GM12878 (cell line): ENCODE data around the gene DLG2. TPM values are rescaled to one million over a fixed set of nuclear protein-coding genes. Genes with fewer than 3 reads are reported as not detected.

ENCODE experiments used
- ATAC-seq: fragments of 200-7000 bp; cut with Tn5 transposase; 3 replicates; pipeline ENCODE4 v1.9.1; 2020; ENCODE audit warnings: mild to moderate bottlenecking, moderate library complexity
- BruUV-seq: library from RNA; stranded (reverse); fragments of 400-500 nt; replicated peaks from 2 replicates; lab custom pipeline; 2021; lab: Mats Ljungman, UMichigan
- CTCF ChIA-PET: fragments of 300-600 bp; sonication (Branson Sonifier 250); formaldehyde crosslinking; extraction: SDS; loops from one replicate; lab custom pipeline; 2021; ENCODE audit warnings: inconsistent platforms; lab: Yijun Ruan, JAX
- POLR2A ChIA-PET: fragments of 350-600 bp; formaldehyde crosslinking; extraction: SDS; loops from one replicate; lab custom pipeline; 2021; ENCODE audit warnings: inconsistent platforms; lab: Charles Lee
- RAD21 ChIA-PET: fragments of 300-600 bp; sonication (Branson Sonifier 250); formaldehyde crosslinking; loops from one replicate; lab custom pipeline; 2023; ENCODE audit warnings: antibody characterized with exemption; ENCODE audit not compliant: unreplicated experiment; lab: Charles Lee
- SMC1A ChIA-PET: fragments of 300-600 bp; sonication (Branson Sonifier 250); formaldehyde crosslinking; loops from one replicate; lab custom pipeline; 2023; ENCODE audit not compliant: unreplicated experiment, uncharacterized antibody; lab: Charles Lee
- DNase-seq: peaks from one replicate; pipeline ENCODE4 v3.0.0-alpha.2; 2011; ENCODE audit warnings: low read depth, low spot score
- FAIRE-seq: peaks from 3 replicates; lab custom pipeline; 2011; peaks lifted over from hg19 to GRCh38; lab: Jason Lieb, UNC
- H2AFZ ChIP-seq: 2 replicates; pipeline ENCODE4 v1.6.0; 2011; ENCODE audit warnings: low read depth, low read length, control low read depth; ENCODE audit not compliant: control insufficient read depth
- H3K27ac ChIP-seq: 2 replicates; pipeline ENCODE4 v1.5.1; 2011; ENCODE audit warnings: control low read depth; ENCODE audit not compliant: control insufficient read depth, insufficient read depth
- H3K27me3 ChIP-seq, 2 experiments: replicated peaks in 1 of 2; 2 replicates each; pipeline versions ENCODE4 v1.6.0 to v1.6.1; 2011; ENCODE audit warnings: low read length in 1 of 2; ENCODE audit not compliant: control insufficient read depth in 2 of 2, insufficient read depth in 2 of 2
- H3K36me3 ChIP-seq, 2 experiments: 2 replicates each; pipeline ENCODE4 v1.5.1; 2011; ENCODE audit warnings: low read length in 1 of 2; ENCODE audit not compliant: control insufficient read depth in 2 of 2, insufficient read depth in 2 of 2
- H3K4me1 ChIP-seq: 2 replicates; pipeline ENCODE4 v1.6.1; 2011; ENCODE audit warnings: mild to moderate bottlenecking, low read length, moderate library complexity, mixed read lengths; ENCODE audit not compliant: control insufficient read depth, insufficient read depth
- H3K4me2 ChIP-seq: 2 replicates; pipeline ENCODE4 v1.6.0; 2011; ENCODE audit warnings: control low read depth; ENCODE audit not compliant: control insufficient read depth, insufficient read depth
- H3K4me3 ChIP-seq: fragments of 200-600 bp; sonication (generic); 2 replicates; pipeline ENCODE4 v1.5.1; 2016
- H3K79me2 ChIP-seq: 2 replicates; pipeline ENCODE4 v1.6.0; 2011; ENCODE audit warnings: low read length; ENCODE audit not compliant: control insufficient read depth, insufficient read depth
- H3K9ac ChIP-seq: 2 replicates; pipeline ENCODE4 v1.8.0; 2011; ENCODE audit warnings: low read length, control low read depth, mixed read lengths; ENCODE audit not compliant: control insufficient read depth, insufficient read depth
- H3K9me3 ChIP-seq: replicated peaks from 3 replicates; pipeline ENCODE4 v1.5.1; 2011; ENCODE audit warnings: mild to moderate bottlenecking, low read length; ENCODE audit not compliant: control insufficient read depth, insufficient read depth
- H4K20me1 ChIP-seq: 2 replicates; pipeline ENCODE4 v1.6.0; 2011; ENCODE audit not compliant: control insufficient read depth, insufficient read depth
- BCL11A ChIP-seq: IDR thresholded peaks from 2 replicates; pipeline ENCODE4 v1.6.1; 2011; ENCODE audit warnings: low read depth, low read length
- BRCA1 ChIP-seq: IDR thresholded peaks from 2 replicates; pipeline ENCODE4 v1.6.1; 2011; ENCODE audit warnings: low read depth, low read length, improper control_type of control experiment
- EGR1 ChIP-seq, 2 experiments: IDR thresholded peaks; 1 replicate in 1 of 2; 2 replicates in 1 of 2; pipeline ENCODE4 v1.6.1; 2011 to 2012; ENCODE audit warnings: low read depth in 2 of 2, low read length in 2 of 2, borderline replicate concordance in 1 of 2, mild to moderate bottlenecking in 1 of 2, moderate library complexity in 1 of 2
- EP300 ChIP-seq, 2 experiments: fragments of 150-350 bp in 1 of 2; IDR thresholded peaks; 2 replicates each; pipeline ENCODE4 v1.6.1; 2011 to 2012; ENCODE audit warnings: low read depth in 2 of 2, low read length in 2 of 2, borderline replicate concordance in 1 of 2, improper control_type of control experiment in 1 of 2, inconsistent platforms in 1 of 2; ENCODE audit not compliant: control insufficient read depth in 1 of 2
- NFYA ChIP-seq: IDR thresholded peaks from 2 replicates; pipeline ENCODE4 v1.6.1; 2011; ENCODE audit warnings: low read depth, mild to moderate bottlenecking, low read length, improper control_type of control experiment, borderline replicate concordance
- RB1 ChIP-seq: fragments of 450-650 bp; formaldehyde crosslinking; IDR thresholded peaks from 2 replicates; pipeline ENCODE4 v1.6.1; 2017; ENCODE audit warnings: mild to moderate bottlenecking, borderline replicate concordance
- ZZZ3 ChIP-seq: IDR thresholded peaks from 2 replicates; pipeline ENCODE4 v1.6.1; 2011; ENCODE audit warnings: low read depth; ENCODE audit not compliant: control insufficient read depth, insufficient read length
- WGBS: methylation state at CpG from one replicate; pipeline ENCODE4 v1.1.6; 2016; ENCODE audit warnings: low lambda C conversion rate; ENCODE audit not compliant: insufficient replicate concordance, insufficient coverage; ENCODE audit errors: missing lambda C conversion rate; 5-methylcytosine and 5-hydroxymethylcytosine counted together
- in situ Hi-C: fragments of 300-500 bp; cut with MboI; formaldehyde crosslinking; loops from 9 replicates; pipeline ENCODE4 v1.14.3; 2018; ENCODE audit warnings: mixed read lengths
- intact Hi-C: fragments of 100-400 bp; cut with micrococcal nuclease; formaldehyde crosslinking; loops from one replicate; pipeline ENCODE4 v1.14.2; 2022; ENCODE audit not compliant: unreplicated experiment
- polyA plus RNA-seq, 11 experiments: library from polyadenylated mRNA; depleted of rRNA in 4 of 11; unstranded in 6 of 11; stranded (reverse) in 5 of 11; fragments of >200 nt; fragmentation: Nextera tagmentation in 4 of 11; fragmentation: Illumina TruSeq in 1 of 11; extraction: Ambion mirVana in 4 of 11; extraction: Trizol in 1 of 11; gene quantifications; 1 replicate in 1 of 11; 2 replicates in 10 of 11; pipeline versions ENCODE4 v1.2.1 to v1.2.3, GENCODE V29; 2011 to 2016; ENCODE audit warnings: inconsistent platforms in 2 of 11, missing spikeins in 2 of 11, low read depth in 1 of 11
- total RNA-seq, 4 experiments: library from RNA; depleted of rRNA in 3 of 4; stranded (reverse); fragments of >200 nt in 3 of 4; fragmentation: Illumina TruSeq in 1 of 4; extraction: Trizol in 1 of 4; gene quantifications; 2 replicates each; pipeline versions ENCODE4 v1.2.1 to v1.2.3, GENCODE V29; 2013 to 2021

The DLG2 gene
- total and polyA plus RNA-seq, 10 of the 15 experiments (the other 5 are each of a cell fraction or from before 2014, with no cell fraction given): 0.09 to 0.98 (median 0.35) TPM

- intact Hi-C loops (no loop called here), in situ Hi-C loops (no loop called here)
- ATAC-seq (no peak), DNase-seq (no peak), FAIRE-seq (no peak)
- H3K4me1 ChIP-seq: no peaks in the 10 kb centered on the region
- no peaks in the 10 kb centered on the region for H3K79me2 ChIP-seq
- no TSS peak for BruUV-seq
- no peaks in the 10 kb centered on the region for H3K27me3 ChIP-seq
- H3K9me3 ChIP-seq: no peaks in the 10 kb centered on the region
- H2AFZ ChIP-seq: no peak overlapping the region
- no peak overlapping the region for H3K4me3 ChIP-seq
- TF ChIP-seq NFYA: no peak
- no peak for TF ChIP-seq EGR1 (IDR thresholded peaks at IDR 0.05; ENCODE audit: borderline replicate concordance in 1 of 2, low read depth in 2 of 2, low read length in 2 of 2)
- TF ChIP-seq BRCA1: no peak
- TF ChIP-seq ZZZ3: no peak
- no peak for TF ChIP-seq RB1
- TF ChIP-seq BCL11A: no peak
- no peak for TF ChIP-seq EP300 (IDR thresholded peaks at IDR 0.05; ENCODE audit: borderline replicate concordance in 1 of 2, control insufficient read depth in 1 of 2, low read depth in 2 of 2, low read length in 2 of 2)
- no peak overlapping the region for H3K27ac ChIP-seq
- H3K36me3 ChIP-seq: no peaks in the 10 kb centered on the region
- WGBS: 1% methylated on average over 5 of the region's 5 CpGs
- POLR2A ChIA-PET: no interaction called here
- CTCF ChIA-PET: no interaction called here
- RAD21 ChIA-PET: no interaction called here
- H3K9ac ChIP-seq: no peak overlapping the region
- SMC1A ChIA-PET: no interaction called here
- H4K20me1 ChIP-seq: no peaks in the 10 kb centered on the region
- no peak overlapping the region for H3K4me2 ChIP-seq
Observed at GRCh38 chr11:84089072-84090057, 1537.8 kb downstream of the DLG2 start.
